ENCODE measurements around the gene RERE. TPM values are rescaled to one million over a fixed set of nuclear protein-coding genes. Genes with fewer than 3 reads are reported as not detected.
A peak's percentile ranks its signal among the peaks of the same experiment; 100 is the strongest.

Gene RERE
- polyA plus RNA-seq (ENCODE audit: insufficient read length in 4 of 4), result 100 to 1,000 TPM; 112 to 163 (median 156) TPM

- DNase-seq (ENCODE audit: low read depth in 4 of 4, low spot score in 3 of 4), result peak; percentile 78 to 93 (median 84)
Measured at GRCh38 chr1:8817412-8818324, at the start of gene RERE. TSS of gene RERE (minus strand) at chr1:8817640.

- DNase-seq (ENCODE audit: low read depth in 4 of 4, low spot score in 3 of 4), result no peak
Measured at GRCh38 chr1:8866792-8867415, 49.5 kb upstream of the RERE start.

GRCh38 chr1:8866173-8866791, 48.8 kb upstream of the RERE start:
- no peak for DNase-seq (ENCODE audit: low read depth in 4 of 4, low spot score in 3 of 4)

- no peak for DNase-seq (ENCODE audit: low read depth in 4 of 4, low spot score in 3 of 4)
Measured at GRCh38 chr1:8864713-8865344, 47.4 kb upstream of the RERE start.

GRCh38 chr1:8863794-8864233, 46.4 kb upstream of the RERE start:
- no peak for DNase-seq (ENCODE audit: low read depth in 4 of 4, low spot score in 3 of 4)

GRCh38 chr1:8863138-8863537, 45.7 kb upstream of the RERE start:
- DNase-seq (ENCODE audit: low read depth in 4 of 4, low spot score in 3 of 4), result no peak

GRCh38 chr1:8862528-8862927, 45.1 kb upstream of the RERE start:
- DNase-seq (ENCODE audit: low read depth in 4 of 4, low spot score in 3 of 4), result no peak

- DNase-seq (ENCODE audit: low read depth in 4 of 4, low spot score in 3 of 4), result no peak
Measured at GRCh38 chr1:8860738-8861516, 43.5 kb upstream of the RERE start.

- peak in 3 of 4 donors; percentile 50 to 73 (median 57) for DNase-seq (ENCODE audit: low read depth in 4 of 4, low spot score in 3 of 4)
Measured at GRCh38 chr1:8858888-8859706, 41.7 kb upstream of the RERE start.

GRCh38 chr1:8858112-8858668, 40.8 kb upstream of the RERE start:
- DNase-seq (ENCODE audit: low read depth in 4 of 4, low spot score in 3 of 4), result no peak

- no peak for DNase-seq (ENCODE audit: low read depth in 4 of 4, low spot score in 3 of 4)
Measured at GRCh38 chr1:8856689-8857412, 39.4 kb upstream of the RERE start.

- no peak for DNase-seq (ENCODE audit: low read depth in 4 of 4, low spot score in 3 of 4)
Measured at GRCh38 chr1:8854240-8854639, 36.8 kb upstream of the RERE start.

GRCh38 chr1:8851060-8851459, 33.6 kb upstream of the RERE start:
- DNase-seq (ENCODE audit: low read depth in 4 of 4, low spot score in 3 of 4), result no peak

GRCh38 chr1:8848663-8849386, 31.4 kb upstream of the RERE start:
- peak; percentile 81 to 90 (median 84) for DNase-seq (ENCODE audit: low read depth in 4 of 4, low spot score in 3 of 4)

GRCh38 chr1:8847990-8848389, 30.6 kb upstream of the RERE start:
- DNase-seq (ENCODE audit: low read depth in 4 of 4, low spot score in 3 of 4), result no peak

- DNase-seq (ENCODE audit: low read depth in 4 of 4, low spot score in 3 of 4), result no peak
Measured at GRCh38 chr1:8846263-8846662, 28.8 kb upstream of the RERE start.

All from left renal pelvis (tissue), 4 donors.